Transverse colon (tissue), 4 donors: Measurements from ENCODE around the gene NCOA4.

ENCODE experiments used
- POLR2AphosphoS5 ChIP-seq, 3 donors: sonication (generic); formaldehyde crosslinking; IDR thresholded peaks; one replicate each; pipeline ENCODE4 v1.6.1; 2016; ENCODE audit warnings: antibody characterized with exemption in 3 of 3
- TF ChIP-seq, protein P1 (sequence below), 5 experiments: fragments of 200-600 bp in 3 of 5; fragments of 450-650 bp in 2 of 5; sonication (generic) in 3 of 5; IDR thresholded peaks; 1 replicate in 2 of 5; 2 replicates in 3 of 5; pipeline ENCODE4 v1.5.1; 2016 to 2017; ENCODE audit warnings: antibody characterized with exemption in 5 of 5, inconsistent platforms in 3 of 5, mild to moderate bottlenecking in 2 of 5, moderate library complexity in 1 of 5

GRCh38 chr10:46028584-46029460 lies 1.6 kb downstream of the NCOA4 start:
- TF ChIP-seq, protein P1, sequence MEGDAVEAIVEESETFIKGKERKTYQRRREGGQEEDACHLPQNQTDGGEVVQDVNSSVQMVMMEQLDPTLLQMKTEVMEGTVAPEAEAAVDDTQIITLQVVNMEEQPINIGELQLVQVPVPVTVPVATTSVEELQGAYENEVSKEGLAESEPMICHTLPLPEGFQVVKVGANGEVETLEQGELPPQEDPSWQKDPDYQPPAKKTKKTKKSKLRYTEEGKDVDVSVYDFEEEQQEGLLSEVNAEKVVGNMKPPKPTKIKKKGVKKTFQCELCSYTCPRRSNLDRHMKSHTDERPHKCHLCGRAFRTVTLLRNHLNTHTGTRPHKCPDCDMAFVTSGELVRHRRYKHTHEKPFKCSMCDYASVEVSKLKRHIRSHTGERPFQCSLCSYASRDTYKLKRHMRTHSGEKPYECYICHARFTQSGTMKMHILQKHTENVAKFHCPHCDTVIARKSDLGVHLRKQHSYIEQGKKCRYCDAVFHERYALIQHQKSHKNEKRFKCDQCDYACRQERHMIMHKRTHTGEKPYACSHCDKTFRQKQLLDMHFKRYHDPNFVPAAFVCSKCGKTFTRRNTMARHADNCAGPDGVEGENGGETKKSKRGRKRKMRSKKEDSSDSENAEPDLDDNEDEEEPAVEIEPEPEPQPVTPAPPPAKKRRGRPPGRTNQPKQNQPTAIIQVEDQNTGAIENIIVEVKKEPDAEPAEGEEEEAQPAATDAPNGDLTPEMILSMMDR (IDR thresholded peaks at IDR 0.05): peak; percentile 55 to 78 (median 59)
- TF ChIP-seq POLR2AphosphoS5 (IDR thresholded peaks at IDR 0.05): peak in 1 of 3 donors; percentile 13
